SU-DHL-6 (cell line): Measurements from ENCODE around the gene ENTR1.

ENCODE experiments used
- CTCF ChIP-seq: fragments of 200-600 bp; sonication (generic); IDR thresholded peaks from one replicate; pipeline ENCODE4 v1.5.1; 2017; ENCODE audit warnings: antibody characterized with exemption, mild to moderate bottlenecking, low read length, moderate library complexity; ENCODE audit not compliant: insufficient read depth, poor library complexity, severe bottlenecking
- EZH2phosphoT487 ChIP-seq: fragments of 200-600 bp; sonication (generic), shearing (Covaris generic); conservative IDR thresholded peaks from 2 replicates; pipeline ENCODE4 v1.6.1; 2018; ENCODE audit warnings: mild to moderate bottlenecking, antibody characterized with exemption, low read length, moderate library complexity, mixed read lengths

GRCh38 chr9:136422876-136423275 lies 12.5 kb upstream of the ENTR1 start:
- TF ChIP-seq CTCF (no peak), EZH2phosphoT487 (no peak)
